HepG2 (cell line): ENCODE results near the gene CAPN7. TPM values are rescaled to one million over a fixed set of nuclear protein-coding genes. Genes with fewer than 3 reads are reported as not detected.

Experiments used
- ATAC-seq: fragments of 200-7000 bp; cut with Tn5 transposase; 3 replicates; pipeline ENCODE4 v1.9.1; 2020; ENCODE audit warnings: mild to moderate bottlenecking, moderate library complexity
- BruUV-seq: library from RNA; stranded (reverse); fragments of 400-500 nt; replicated peaks from 2 replicates; lab custom pipeline; 2021; lab: Mats Ljungman, UMichigan
- CTCF ChIA-PET: fragments of 300-600 bp; formaldehyde crosslinking; extraction: SDS; loops from one replicate; lab custom pipeline; 2021; ENCODE audit warnings: low total read pairs, inconsistent platforms, low intra/inter-chr PET ratio; lab: Yijun Ruan, JAX
- POLR2A ChIA-PET: fragments of 350-600 bp; sonication (Branson Sonifier 250); formaldehyde crosslinking; loops from one replicate; lab custom pipeline; 2020; ENCODE audit warnings: antibody characterized with exemption, inconsistent platforms; lab: Yijun Ruan, JAX
- DNase-seq: peaks from one replicate; pipeline ENCODE4 v3.0.0-alpha.2; 2015; ENCODE audit warnings: low spot score
- FAIRE-seq: peaks from 3 replicates; lab custom pipeline; 2011; peaks lifted over from hg19 to GRCh38; lab: Jason Lieb, UNC
- H2AFZ ChIP-seq: one replicate; pipeline ENCODE4 v1.6.1; 2011; ENCODE audit warnings: low read length, inconsistent platforms
- H3K27ac ChIP-seq: fragments of 300-600 bp; 3 replicates; pipeline ENCODE4 v1.8.0; 2011; ENCODE audit warnings: mixed run types, mild to moderate bottlenecking, mixed read lengths, low read length, inconsistent platforms; ENCODE audit not compliant: insufficient read depth; ENCODE audit errors: extremely low read length
- H3K27me3 ChIP-seq, 2 experiments: fragments of 200-600 bp in 1 of 2; 2 replicates in 1 of 2; 3 replicates in 1 of 2; pipeline versions ENCODE4 v1.6.0 to v1.8.0; 2011; ENCODE audit warnings: low read length in 2 of 2, mild to moderate bottlenecking in 2 of 2, moderate library complexity in 2 of 2, inconsistent platforms in 1 of 2; ENCODE audit not compliant: insufficient read depth in 2 of 2, control insufficient read depth in 1 of 2
- H3K36me3 ChIP-seq, 2 experiments: fragments of 200-600 bp in 1 of 2; replicated peaks in 1 of 2; 2 replicates in 1 of 2; 3 replicates in 1 of 2; pipeline versions ENCODE4 v1.5.1 to v1.8.0; 2011; ENCODE audit warnings: low read length in 2 of 2, inconsistent platforms in 1 of 2; ENCODE audit not compliant: insufficient read depth in 2 of 2, control insufficient read depth in 1 of 2
- H3K4me1 ChIP-seq: 2 replicates; pipeline ENCODE4 v1.5.1; 2012; ENCODE audit warnings: low read length, inconsistent platforms; ENCODE audit not compliant: insufficient read depth
- H3K4me2 ChIP-seq: 2 replicates; pipeline ENCODE4 v1.6.0; 2011; ENCODE audit warnings: low read depth, low read length, inconsistent platforms
- H3K4me3 ChIP-seq, 3 experiments: fragments of 200-600 bp in 1 of 3; sonication (generic), shearing (Covaris generic) in 1 of 3; replicated peaks in 1 of 3; 2 replicates each; pipeline ENCODE4 v1.5.1; 2011 to 2016; ENCODE audit warnings: low read length in 3 of 3, inconsistent platforms in 2 of 3, low read depth in 2 of 3, mild to moderate bottlenecking in 2 of 3, control low read depth in 1 of 3, mixed read lengths in 1 of 3; ENCODE audit not compliant: insufficient read depth in 1 of 3
- H3K79me2 ChIP-seq: one replicate; pipeline ENCODE4 v1.6.1; 2011; ENCODE audit warnings: low read length, inconsistent platforms; ENCODE audit not compliant: insufficient read depth
- H3K9ac ChIP-seq: 2 replicates; pipeline ENCODE4 v1.6.0; 2011; ENCODE audit warnings: mild to moderate bottlenecking, low read depth, low read length, inconsistent platforms; ENCODE audit not compliant: insufficient read depth
- H3K9me3 ChIP-seq: 2 replicates; pipeline ENCODE4 v1.5.1; 2012; ENCODE audit warnings: mild to moderate bottlenecking, low read length
- H4K20me1 ChIP-seq: 2 replicates; pipeline ENCODE4 v1.6.0; 2011; ENCODE audit warnings: inconsistent platforms, mild to moderate bottlenecking, low read length, moderate library complexity; ENCODE audit not compliant: insufficient read depth
- CREB1 ChIP-seq, 2 experiments: fragments of 450-650 bp in 1 of 2; IDR thresholded peaks; 2 replicates each; pipeline ENCODE4 v1.6.1; 2016 to 2017; ENCODE audit warnings: control low read depth in 1 of 2, mild to moderate bottlenecking in 1 of 2, missing compliant biosample characterization in 1 of 2, missing genetic modification characterization in 1 of 2
- NFIB ChIP-seq: sonication (generic); formaldehyde crosslinking; IDR thresholded peaks from 2 replicates; pipeline ENCODE4 v1.9.0; 2021; ENCODE audit warnings: missing genetic modification reagents, mild to moderate bottlenecking, borderline replicate concordance
- SP1 ChIP-seq, 2 experiments: fragments of 450-650 bp in 1 of 2; sonication (generic) in 1 of 2; formaldehyde crosslinking in 1 of 2; IDR thresholded peaks; 2 replicates each; pipeline versions ENCODE4 v1.4.0 to v1.6.1; 2016 to 2020; ENCODE audit warnings: missing genetic modification reagents in 1 of 2
- WGBS: methylation state at CpG from one replicate; pipeline ENCODE4 v1.1.6; 2017; ENCODE audit warnings: low lambda C conversion rate; 5-methylcytosine and 5-hydroxymethylcytosine counted together
- in situ Hi-C: cut with HindIII; loops from 2 replicates; pipeline ENCODE4 v1.10.0; 2017; ENCODE audit warnings: low pct_unique_long_range_greater_than_20kb; ENCODE audit not compliant: extremely low pct_ligation_motif_present
- intact Hi-C: fragments of 100-400 bp; cut with micrococcal nuclease; formaldehyde crosslinking; loops from one replicate; pipeline ENCODE4 v1.10.0; 2022; ENCODE audit not compliant: unreplicated experiment
- polyA plus RNA-seq, 8 experiments: library from polyadenylated mRNA; depleted of rRNA in 3 of 8; stranded (reverse) in 7 of 8; unstranded in 1 of 8; fragments of >200 nt; fragmentation: Illumina TruSeq in 4 of 8; extraction: Trizol in 4 of 8; gene quantifications; 2 replicates each; pipeline versions ENCODE4 v1.2.1 to v1.2.3, GENCODE V29; 2011 to 2016; ENCODE audit warnings: low read depth in 4 of 8, missing spikeins in 1 of 8, mixed read lengths in 1 of 8; ENCODE audit not compliant: insufficient read depth in 1 of 8
- total RNA-seq, 5 experiments: library from RNA; depleted of rRNA; stranded (reverse); fragments of >200 nt; fragmentation: Illumina TruSeq; extraction: Trizol; gene quantifications; 2 replicates each; pipeline ENCODE4 v1.2.3, GENCODE V29; 2016; ENCODE audit warnings: low read depth in 1 of 5
- TF ChIP-seq, protein P1 (sequence below): sonication (generic); formaldehyde crosslinking; IDR thresholded peaks from 2 replicates; pipeline ENCODE4 v1.5.0; 2020; ENCODE audit warnings: missing genetic modification reagents, mild to moderate bottlenecking, borderline replicate concordance

CAPN7 gene
- total and polyA plus RNA-seq, 2 of the 13 experiments (the other 11 are each of a cell fraction or from before 2014, with no cell fraction given): 16.7 to 36.8 TPM

DNA sequence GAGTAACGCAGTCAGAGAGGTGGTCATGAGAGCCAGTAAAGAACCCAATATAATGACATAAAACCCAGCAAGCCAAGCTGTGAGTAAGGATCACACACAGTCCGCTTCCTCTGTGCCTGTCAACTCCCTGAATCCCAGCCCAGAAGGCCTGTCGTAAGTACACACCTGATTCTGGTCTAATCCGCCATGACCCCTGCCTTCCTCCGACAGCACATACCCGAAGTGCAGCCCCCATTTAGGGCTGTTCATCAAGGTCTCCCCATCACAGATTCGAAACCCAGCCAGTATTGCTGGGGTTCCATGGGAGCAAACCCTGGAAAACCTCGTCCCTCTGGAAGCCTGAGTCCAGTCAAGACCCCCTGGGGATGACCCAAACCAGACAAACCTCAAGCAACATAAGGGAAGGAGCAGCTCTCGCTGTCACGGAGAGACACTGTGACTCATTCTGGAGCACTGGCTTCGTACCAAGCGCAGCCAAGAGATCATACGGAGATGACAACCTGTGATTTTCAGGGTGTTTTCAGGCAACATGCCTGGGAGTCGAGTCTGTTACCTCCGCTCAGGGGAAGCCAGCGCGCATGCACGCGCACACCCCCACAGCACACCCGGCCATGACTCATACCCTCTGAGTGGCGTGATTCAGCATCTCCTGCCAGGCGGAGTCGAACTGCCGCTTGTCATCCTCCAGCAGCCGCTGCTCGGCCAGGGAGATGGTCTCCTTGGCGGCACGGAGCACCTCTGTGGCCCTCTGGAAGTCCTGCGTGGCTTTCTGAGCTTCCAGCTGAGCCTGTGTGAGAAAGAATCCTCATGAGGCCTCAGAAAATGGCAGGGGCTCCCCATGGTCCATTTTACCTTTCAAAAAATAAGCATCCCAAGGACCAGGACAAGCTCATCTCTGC, 63.3 kb downstream of the CAPN7 start (continued):
- 0 out of 2 replicates have a peak, but pooled peaks have one; percentile 7 for TF ChIP-seq CREB1 (IDR thresholded peaks at IDR 0.05)
- no peak for TF ChIP-seq CREB1 (CRISPR knock-in tag; IDR thresholded peaks at IDR 0.05)
- TF ChIP-seq NFIB (CRISPR knock-in tag): no peak
- TF ChIP-seq, all 625 proteins: peak for 3

DNA sequence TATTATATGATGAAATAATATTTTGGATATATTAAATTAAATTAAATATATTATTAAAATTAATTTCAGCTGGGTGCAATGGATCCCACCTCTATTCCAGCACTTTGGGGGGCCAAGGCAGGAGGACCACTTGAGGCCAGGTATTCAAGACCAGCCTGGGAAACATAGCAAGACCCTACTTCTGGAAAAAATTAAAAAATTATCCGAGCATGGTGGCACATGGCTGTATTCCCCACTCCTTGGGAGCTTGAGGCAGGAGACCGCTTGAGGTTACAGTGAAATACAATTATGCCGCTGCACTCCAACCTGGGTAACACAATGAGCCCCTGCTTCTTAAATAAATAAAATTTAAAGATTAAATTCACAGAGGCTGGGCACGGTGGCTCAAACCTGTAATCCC, 65.0 kb downstream of the CAPN7 start:
- Histone ChIP-seq H3K27me3 (no peaks in the 10 kb centered on the region; a peak in 1 of 5 replicates), H3K79me2 (no peaks in the 10 kb centered on the region), H3K9ac (no peak overlapping the region), H3K27ac (no peak overlapping the region), H3K4me1 (no peaks in the 10 kb centered on the region), H3K4me3 (no peak overlapping the region), H2AFZ (no peak overlapping the region), H3K36me3 (no peaks in the 10 kb centered on the region), H3K4me2 (no peak overlapping the region), H3K9me3 (no peaks in the 10 kb centered on the region), H4K20me1 (no peaks in the 10 kb centered on the region)
- in situ Hi-C loops: loop anchor here (5.0 kb wide), 1 partner anchor 106 kb away; no protein-coding TSS in a partner anchor
- intact Hi-C loops: no loop called here
- no peak for DNase-seq
- POLR2A ChIA-PET: no interaction called here
- BruUV-seq: no TSS peak
- no peak for ATAC-seq
- CTCF ChIA-PET: no interaction called here
- WGBS: 92% methylated on average over 4 of the region's 4 CpGs
- TF ChIP-seq SP1 (IDR thresholded peaks at IDR 0.05) (no peak), SP1 (CRISPR knock-in tag; IDR thresholded peaks at IDR 0.05) (no peak)
- no peak for FAIRE-seq

DNA sequence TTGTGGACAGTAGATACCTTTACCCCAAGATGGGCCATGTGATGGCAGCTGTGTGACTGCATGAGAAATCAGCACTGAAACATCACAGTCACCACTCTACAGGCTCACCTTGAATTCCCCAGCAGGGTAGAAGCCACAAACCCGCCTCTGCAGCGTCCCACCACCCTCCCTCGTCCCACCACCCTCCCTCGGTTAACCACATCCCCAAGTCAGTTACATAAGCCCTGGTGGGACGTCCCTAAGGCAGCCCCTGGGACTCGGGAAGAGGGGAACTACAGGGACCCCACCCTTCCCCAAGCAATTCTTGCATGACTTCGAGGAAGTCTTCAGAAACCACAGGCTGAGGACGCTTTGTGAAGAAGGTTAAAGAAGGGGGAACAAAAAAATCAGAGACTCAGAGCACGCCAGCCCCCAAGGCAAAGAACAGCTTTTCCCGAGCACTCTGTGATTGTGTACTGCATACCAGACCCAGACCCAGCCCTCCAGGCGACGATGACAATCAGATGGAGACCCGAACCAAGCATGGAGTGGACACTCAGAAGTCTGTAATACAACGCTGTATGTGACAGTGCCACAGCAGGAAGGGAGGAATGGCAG, 65.8 kb downstream of the CAPN7 start:
- H3K36me3 ChIP-seq: no peaks in the 10 kb centered on the region
- in situ Hi-C loops: loop anchor here (5.0 kb wide), 1 partner anchor 105 kb away; no protein-coding TSS in a partner anchor
- DNase-seq (no peak), FAIRE-seq (no peak)
- TF ChIP-seq, protein P1, sequence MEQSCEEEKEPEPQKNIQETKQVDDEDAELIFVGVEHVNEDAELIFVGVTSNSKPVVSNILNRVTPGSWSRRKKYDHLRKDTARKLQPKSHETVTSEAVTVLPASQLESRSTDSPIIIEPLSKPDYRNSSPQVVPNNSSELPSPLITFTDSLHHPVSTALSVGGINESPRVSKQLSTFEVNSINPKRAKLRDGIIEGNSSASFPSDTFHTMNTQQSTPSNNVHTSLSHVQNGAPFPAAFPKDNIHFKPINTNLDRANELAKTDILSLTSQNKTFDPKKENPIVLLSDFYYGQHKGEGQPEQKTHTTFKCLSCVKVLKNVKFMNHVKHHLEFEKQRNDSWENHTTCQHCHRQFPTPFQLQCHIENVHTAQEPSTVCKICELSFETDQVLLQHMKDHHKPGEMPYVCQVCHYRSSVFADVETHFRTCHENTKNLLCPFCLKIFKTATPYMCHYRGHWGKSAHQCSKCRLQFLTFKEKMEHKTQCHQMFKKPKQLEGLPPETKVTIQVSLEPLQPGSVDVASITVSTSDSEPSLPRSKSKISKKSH (CRISPR knock-in tag): no peak
- TF ChIP-seq, all 625 proteins: peak for 0
- Histone ChIP-seq H3K9me3 (no peaks in the 10 kb centered on the region), H4K20me1 (no peaks in the 10 kb centered on the region), H3K4me3 (no peak overlapping the region), H3K4me2 (no peak overlapping the region), H2AFZ (no peak overlapping the region), H3K4me1 (no peaks in the 10 kb centered on the region), H3K9ac (no peak overlapping the region), H3K27ac (no peak overlapping the region), H3K27me3 (no peaks in the 10 kb centered on the region; a peak in 1 of 5 replicates), H3K79me2 (no peaks in the 10 kb centered on the region)
- CTCF ChIA-PET: no interaction called here
- no peak for ATAC-seq
- intact Hi-C loops: no loop called here
- BruUV-seq: no TSS peak
- POLR2A ChIA-PET: no interaction called here
- 31% methylated on average over 14 of the region's 14 CpGs for WGBS
